GM12872 (cell line): ENCODE results near the gene EEF1B2.

Experiments used
- TF ChIP-seq, protein P1 (sequence below): IDR thresholded peaks from 3 replicates; pipeline ENCODE4 v1.5.1; 2011; ENCODE audit warnings: low read depth, mild to moderate bottlenecking, low read length, moderate library complexity; ENCODE audit not compliant: insufficient read depth

EEF1B2 gene

GRCh38 chr2:206201075-206201848 lies 41.6 kb downstream of the EEF1B2 start:
- TF ChIP-seq, protein P1, sequence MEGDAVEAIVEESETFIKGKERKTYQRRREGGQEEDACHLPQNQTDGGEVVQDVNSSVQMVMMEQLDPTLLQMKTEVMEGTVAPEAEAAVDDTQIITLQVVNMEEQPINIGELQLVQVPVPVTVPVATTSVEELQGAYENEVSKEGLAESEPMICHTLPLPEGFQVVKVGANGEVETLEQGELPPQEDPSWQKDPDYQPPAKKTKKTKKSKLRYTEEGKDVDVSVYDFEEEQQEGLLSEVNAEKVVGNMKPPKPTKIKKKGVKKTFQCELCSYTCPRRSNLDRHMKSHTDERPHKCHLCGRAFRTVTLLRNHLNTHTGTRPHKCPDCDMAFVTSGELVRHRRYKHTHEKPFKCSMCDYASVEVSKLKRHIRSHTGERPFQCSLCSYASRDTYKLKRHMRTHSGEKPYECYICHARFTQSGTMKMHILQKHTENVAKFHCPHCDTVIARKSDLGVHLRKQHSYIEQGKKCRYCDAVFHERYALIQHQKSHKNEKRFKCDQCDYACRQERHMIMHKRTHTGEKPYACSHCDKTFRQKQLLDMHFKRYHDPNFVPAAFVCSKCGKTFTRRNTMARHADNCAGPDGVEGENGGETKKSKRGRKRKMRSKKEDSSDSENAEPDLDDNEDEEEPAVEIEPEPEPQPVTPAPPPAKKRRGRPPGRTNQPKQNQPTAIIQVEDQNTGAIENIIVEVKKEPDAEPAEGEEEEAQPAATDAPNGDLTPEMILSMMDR, result no peak

DNA sequence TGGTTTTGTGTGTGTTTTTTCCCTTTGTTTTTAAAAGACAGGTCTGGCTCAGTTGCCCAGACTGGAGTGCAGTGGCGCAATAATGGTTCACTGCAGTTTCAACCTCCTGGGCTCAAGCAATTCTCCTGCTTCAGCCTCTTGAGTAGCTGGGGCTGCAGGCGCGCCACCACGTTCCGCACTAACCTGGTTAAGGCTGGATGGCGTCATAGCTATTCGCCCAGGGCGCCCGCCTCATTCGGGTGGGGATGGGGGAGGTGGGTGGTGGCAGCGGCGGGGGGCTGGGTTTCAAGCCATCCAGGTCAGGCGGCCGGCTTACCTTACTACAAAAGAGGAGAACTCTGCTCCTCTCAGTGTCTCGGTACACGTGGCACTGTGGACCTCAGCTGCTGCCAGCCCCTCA lies 42.8 kb downstream of the EEF1B2 start:
- TF ChIP-seq, protein P1, result no peak

DNA sequence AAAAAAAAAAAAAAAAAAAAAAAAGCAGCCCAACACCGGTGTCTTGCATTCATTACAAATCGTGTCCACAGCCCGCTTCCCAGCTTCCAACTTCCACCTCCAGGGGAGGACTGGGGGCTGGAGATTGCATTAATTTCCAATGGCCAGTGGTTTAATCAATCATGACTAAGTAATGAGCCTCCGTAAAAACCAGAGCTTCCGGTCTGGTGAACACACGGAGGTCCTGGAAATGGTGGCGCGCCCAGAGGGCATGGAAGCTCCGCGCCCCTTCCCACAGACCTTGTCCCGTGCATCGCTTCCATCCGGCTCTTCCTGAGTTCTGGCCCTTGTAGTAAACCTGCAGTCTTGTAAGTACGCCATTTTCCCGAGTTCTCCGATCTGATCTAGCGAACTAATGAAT lies 43.6 kb downstream of the EEF1B2 start:
- TF ChIP-seq, protein P1, result no peak

DNA sequence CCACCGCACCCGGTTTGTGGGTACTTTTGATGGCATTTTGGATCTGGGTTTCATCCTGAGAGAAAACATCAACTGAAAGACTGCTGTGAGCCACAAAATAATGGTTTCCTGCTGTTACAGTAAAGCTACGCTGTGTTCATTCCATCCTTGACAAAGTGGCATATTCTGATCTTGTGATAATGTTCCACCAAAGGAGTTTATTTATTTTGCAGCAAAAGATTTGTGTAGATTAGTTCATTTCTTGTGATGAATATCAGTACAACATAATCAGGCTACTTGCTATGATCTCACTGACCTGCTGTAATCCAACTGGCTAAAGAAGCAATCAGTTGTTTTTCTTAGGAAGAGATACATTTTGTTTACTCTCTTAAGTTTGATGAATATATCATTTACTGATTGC lies 45.0 kb downstream of the EEF1B2 start:
- TF ChIP-seq, protein P1, result no peak

DNA sequence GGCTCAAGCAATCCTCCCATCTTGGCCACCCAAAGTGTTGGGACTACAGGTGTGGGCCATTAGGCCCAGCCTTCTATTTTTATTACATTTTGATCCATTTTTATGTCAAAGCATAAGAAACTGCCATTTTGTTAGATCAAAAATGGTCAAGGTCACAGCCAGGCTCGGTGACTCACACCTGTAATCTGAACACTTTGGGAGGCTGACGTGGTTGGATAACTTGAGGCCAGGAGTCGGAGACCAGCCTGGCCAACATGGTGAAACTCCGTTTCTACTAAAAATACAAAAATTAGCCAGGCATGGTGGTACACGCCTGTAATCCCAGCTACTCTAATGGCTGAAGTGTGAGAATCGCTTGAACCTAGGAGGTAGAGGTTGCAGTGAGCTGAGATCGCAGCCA lies 49.2 kb downstream of the EEF1B2 start:
- TF ChIP-seq, protein P1, result no peak

DNA sequence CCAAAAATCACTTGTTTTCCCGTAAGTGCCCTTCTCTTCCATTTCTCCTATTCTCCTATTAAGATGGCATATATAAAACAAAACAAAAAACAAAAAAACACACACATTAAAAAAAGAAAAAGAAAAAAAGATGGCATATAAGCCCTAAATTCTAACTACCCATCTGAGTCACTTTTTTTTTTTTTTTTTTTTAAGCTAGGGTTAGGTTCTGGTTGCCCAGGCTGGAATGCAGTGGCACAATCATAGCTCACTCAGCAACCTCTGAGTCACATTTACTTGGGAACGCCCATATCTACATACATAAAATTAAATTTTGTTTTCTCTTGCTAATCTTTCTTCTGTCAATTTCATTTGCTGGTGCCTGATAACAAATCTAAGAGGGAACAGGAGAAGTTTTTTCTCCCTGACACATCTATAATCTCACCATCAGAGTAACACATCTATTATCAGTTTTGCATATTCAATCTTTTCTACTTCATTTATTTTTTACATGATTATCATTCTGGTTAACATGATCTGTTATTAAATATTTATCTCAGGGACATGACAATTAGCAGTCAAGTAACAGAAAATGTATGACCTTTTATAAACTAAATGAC lies 52.1 kb downstream of the EEF1B2 start:
- TF ChIP-seq, protein P1, result no peak
